Astrocyte (in vitro differentiated cells and primary cell): Measurements from ENCODE around the gene UBL4A. TPM values are rescaled to one million over a fixed set of nuclear protein-coding genes. Genes with fewer than 3 reads are reported as not detected.

Experiments
- DNase-seq: peaks from one replicate; pipeline ENCODE4 v3.0.0-alpha.2; 2010; ENCODE audit warnings: low read depth
- FAIRE-seq: peaks from 2 replicates; lab custom pipeline; 2011; peaks lifted over from hg19 to GRCh38; lab: Jason Lieb, UNC
- H2AFZ ChIP-seq: 2 replicates; pipeline ENCODE4 v1.6.0; 2012; ENCODE audit warnings: low read depth, low read length, inconsistent platforms
- H3K27ac ChIP-seq: 2 replicates; pipeline ENCODE4 v1.5.1; 2011; ENCODE audit warnings: low read depth, low read length, inconsistent platforms
- H3K27me3 ChIP-seq: 2 replicates; pipeline ENCODE4 v1.6.0; 2011; ENCODE audit warnings: low read length, inconsistent platforms; ENCODE audit not compliant: insufficient read depth
- H3K36me3 ChIP-seq: 2 replicates; pipeline ENCODE4 v1.5.1; 2011; ENCODE audit warnings: low read length, inconsistent platforms; ENCODE audit not compliant: insufficient read depth
- H3K4me1 ChIP-seq: 2 replicates; pipeline ENCODE4 v1.5.1; 2011; ENCODE audit warnings: low read length, inconsistent platforms; ENCODE audit not compliant: insufficient read depth
- H3K4me2 ChIP-seq: 2 replicates; pipeline ENCODE4 v1.6.0; 2012; ENCODE audit warnings: low read length, inconsistent platforms
- H3K4me3 ChIP-seq: 2 replicates; pipeline ENCODE4 v1.5.1; 2011; ENCODE audit warnings: low read depth, mild to moderate bottlenecking, low read length, inconsistent platforms; ENCODE audit not compliant: insufficient read depth
- H3K79me2 ChIP-seq: 2 replicates; pipeline ENCODE4 v1.6.0; 2012; ENCODE audit warnings: mild to moderate bottlenecking, low read length, inconsistent platforms; ENCODE audit not compliant: insufficient read depth
- H3K9ac ChIP-seq: 2 replicates; pipeline ENCODE4 v1.6.0; 2012; ENCODE audit warnings: mild to moderate bottlenecking, low read length, inconsistent platforms
- H3K9me3 ChIP-seq: 2 replicates; pipeline ENCODE4 v1.5.1; 2012; ENCODE audit warnings: low read depth, mild to moderate bottlenecking, low read length, inconsistent platforms; ENCODE audit not compliant: insufficient read depth
- H4K20me1 ChIP-seq: 2 replicates; pipeline ENCODE4 v1.6.0; 2012; ENCODE audit warnings: low read length, inconsistent platforms; ENCODE audit not compliant: insufficient read depth
- H3K27ac Mint-ChIP-seq: one replicate; pipeline ENCODE4 v1.8.0; 2021; ENCODE audit warnings: mild to moderate bottlenecking, mixed read lengths; ENCODE audit not compliant: unreplicated experiment
- H3K27me3 Mint-ChIP-seq: one replicate; pipeline ENCODE4 v1.8.0; 2021; ENCODE audit warnings: low read depth, mixed read lengths; ENCODE audit not compliant: unreplicated experiment
- H3K36me3 Mint-ChIP-seq: one replicate; pipeline ENCODE4 v1.8.0; 2021; ENCODE audit warnings: low read depth, mixed read lengths; ENCODE audit not compliant: unreplicated experiment
- H3K4me1 Mint-ChIP-seq: one replicate; pipeline ENCODE4 v1.8.0; 2021; ENCODE audit warnings: low read depth, mixed read lengths; ENCODE audit not compliant: unreplicated experiment
- H3K4me3 Mint-ChIP-seq: one replicate; pipeline ENCODE4 v1.8.0; 2021; ENCODE audit warnings: mild to moderate bottlenecking, moderate library complexity, mixed read lengths; ENCODE audit not compliant: unreplicated experiment
- H3K9me3 Mint-ChIP-seq: one replicate; pipeline ENCODE4 v1.8.0; 2021; ENCODE audit warnings: mild to moderate bottlenecking, mixed read lengths; ENCODE audit not compliant: unreplicated experiment
- EZH2 ChIP-seq: IDR thresholded peaks from 2 replicates; pipeline ENCODE4 v1.6.1; 2012; ENCODE audit warnings: mild to moderate bottlenecking, low read length, inconsistent platforms; ENCODE audit not compliant: insufficient read depth
- microRNA-seq: library from miRNA; unstranded; fragments of <30 nt; microRNA quantifications from one replicate; pipeline ENCODE4 v1.2.0, GENCODE V29; 2020
- total RNA-seq: library from RNA; stranded (reverse); gene quantifications from 2 replicates; pipeline ENCODE4 v1.2.1, GENCODE V29; 2021
- TF ChIP-seq, protein P1 (sequence below): IDR thresholded peaks from 2 replicates; pipeline ENCODE4 v1.5.1; 2011; ENCODE audit warnings: low read depth, mild to moderate bottlenecking, inconsistent platforms, low read length, moderate library complexity; ENCODE audit not compliant: insufficient read depth

Gene UBL4A
- total RNA-seq, 1 donor from 2014 or later: 25.8 TPM

DNA sequence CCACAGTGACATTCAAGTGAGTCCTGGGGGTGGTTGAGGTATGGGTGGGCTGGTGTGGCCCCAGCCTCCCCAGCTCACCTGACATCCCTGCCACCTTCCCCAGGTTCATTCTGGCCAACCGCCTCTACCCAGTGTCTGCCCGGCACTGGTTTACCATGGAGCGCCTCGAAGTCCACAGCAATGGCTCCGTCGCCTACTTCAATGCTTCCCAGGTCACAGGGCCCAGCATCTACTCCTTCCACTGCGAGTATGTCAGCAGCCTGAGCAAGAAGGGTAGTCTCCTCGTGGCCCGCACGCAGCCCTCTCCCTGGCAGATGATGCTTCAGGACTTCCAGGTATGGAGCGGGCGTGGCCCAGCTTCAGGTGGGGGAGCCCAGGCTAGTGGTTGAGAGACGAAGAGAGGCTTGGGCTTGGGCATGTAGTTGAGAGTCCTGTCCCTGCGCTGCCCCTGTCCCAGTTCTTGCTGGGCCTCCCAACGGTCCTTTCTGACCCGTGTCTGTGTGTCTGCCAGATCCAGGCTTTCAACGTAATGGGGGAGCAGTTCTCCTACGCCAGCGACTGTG is 51.2 kb downstream of the UBL4A start:
- Mint-ChIP-seq H3K27me3 (no peaks in the 10 kb centered on the region), H3K9me3 (no peaks in the 10 kb centered on the region), H3K36me3 (no peaks in the 10 kb centered on the region), H3K4me1 (peaks cover 7% of the 10 kb centered on the region), H3K27ac (no peak overlapping the region), H3K4me3 (peak overlapping the region; percentile 34)
- no peaks in the 10 kb centered on the region for H3K9me3 ChIP-seq
- no peak overlapping the region for H3K4me3 ChIP-seq
- H3K9ac ChIP-seq: no peak overlapping the region
- peaks cover 36% of the 10 kb centered on the region for H4K20me1 ChIP-seq
- H3K27me3 ChIP-seq: no peaks in the 10 kb centered on the region
- TF ChIP-seq, protein P1, sequence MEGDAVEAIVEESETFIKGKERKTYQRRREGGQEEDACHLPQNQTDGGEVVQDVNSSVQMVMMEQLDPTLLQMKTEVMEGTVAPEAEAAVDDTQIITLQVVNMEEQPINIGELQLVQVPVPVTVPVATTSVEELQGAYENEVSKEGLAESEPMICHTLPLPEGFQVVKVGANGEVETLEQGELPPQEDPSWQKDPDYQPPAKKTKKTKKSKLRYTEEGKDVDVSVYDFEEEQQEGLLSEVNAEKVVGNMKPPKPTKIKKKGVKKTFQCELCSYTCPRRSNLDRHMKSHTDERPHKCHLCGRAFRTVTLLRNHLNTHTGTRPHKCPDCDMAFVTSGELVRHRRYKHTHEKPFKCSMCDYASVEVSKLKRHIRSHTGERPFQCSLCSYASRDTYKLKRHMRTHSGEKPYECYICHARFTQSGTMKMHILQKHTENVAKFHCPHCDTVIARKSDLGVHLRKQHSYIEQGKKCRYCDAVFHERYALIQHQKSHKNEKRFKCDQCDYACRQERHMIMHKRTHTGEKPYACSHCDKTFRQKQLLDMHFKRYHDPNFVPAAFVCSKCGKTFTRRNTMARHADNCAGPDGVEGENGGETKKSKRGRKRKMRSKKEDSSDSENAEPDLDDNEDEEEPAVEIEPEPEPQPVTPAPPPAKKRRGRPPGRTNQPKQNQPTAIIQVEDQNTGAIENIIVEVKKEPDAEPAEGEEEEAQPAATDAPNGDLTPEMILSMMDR: no peak
- no peak for TF ChIP-seq EZH2
- H3K4me2 ChIP-seq: no peak overlapping the region
- H3K27ac ChIP-seq: no peak overlapping the region
- H2AFZ ChIP-seq: no peak overlapping the region
- FAIRE-seq (no peak), DNase-seq (no peak)
- H3K4me1 ChIP-seq: peaks cover 7% of the 10 kb centered on the region
- H3K79me2 ChIP-seq: peaks cover 47% of the 10 kb centered on the region
- H3K36me3 ChIP-seq: peaks cover under 1% of the 10 kb centered on the region

DNA sequence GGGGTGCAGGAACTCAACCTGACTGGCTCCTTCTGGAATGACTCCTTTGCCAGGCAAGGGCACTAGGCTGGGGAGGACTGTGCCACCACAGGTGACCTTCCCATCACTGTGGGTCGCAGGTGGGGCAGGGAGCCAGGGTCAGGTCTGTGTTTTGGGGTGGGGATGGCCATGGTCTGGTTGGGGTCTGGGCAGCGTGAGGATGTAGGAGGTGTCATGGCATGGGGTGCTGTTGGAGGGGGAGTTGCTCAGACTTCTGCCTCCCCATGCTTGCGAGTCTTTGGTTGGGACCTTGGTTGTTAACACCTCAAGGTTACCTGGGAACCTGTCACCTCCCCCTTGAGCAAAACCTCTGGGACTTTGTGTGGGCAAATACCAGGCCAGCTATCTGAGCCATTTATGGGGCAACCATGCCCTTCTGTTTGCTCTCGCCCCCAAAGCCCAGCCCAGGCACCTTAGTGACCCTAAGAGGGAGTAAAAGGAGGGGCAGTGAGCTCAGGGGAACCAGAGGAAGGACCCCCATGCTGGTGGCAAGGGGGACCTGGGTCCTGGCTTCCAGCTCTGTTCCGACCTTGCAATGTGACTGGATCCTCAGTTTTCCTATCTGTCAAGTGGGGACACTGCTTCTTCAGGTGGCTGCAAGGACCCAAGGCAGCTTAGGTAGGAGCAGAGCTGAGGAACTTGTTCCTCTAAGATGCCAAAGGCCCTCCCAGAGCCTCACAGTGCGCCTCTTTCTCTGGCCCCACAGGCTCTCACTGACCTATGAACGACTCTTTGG is 51.8 kb downstream of the UBL4A start:
- Histone ChIP-seq H3K4me3 (no peak overlapping the region), H3K9me3 (no peaks in the 10 kb centered on the region), H3K27me3 (no peaks in the 10 kb centered on the region), H2AFZ (no peak overlapping the region), H3K4me2 (no peak overlapping the region), H3K36me3 (no peaks in the 10 kb centered on the region), H3K27ac (no peak overlapping the region), H3K9ac (no peak overlapping the region), H3K4me1 (peaks cover 7% of the 10 kb centered on the region), H3K79me2 (peaks cover 46% of the 10 kb centered on the region), H4K20me1 (peaks cover 34% of the 10 kb centered on the region)
- Mint-ChIP-seq H3K4me1 (peaks cover 10% of the 10 kb centered on the region), H3K36me3 (no peaks in the 10 kb centered on the region), H3K4me3 (no peak overlapping the region), H3K27ac (no peak overlapping the region), H3K27me3 (no peaks in the 10 kb centered on the region), H3K9me3 (no peaks in the 10 kb centered on the region)
- FAIRE-seq (no peak), DNase-seq (no peak)
- TF ChIP-seq EZH2: no peak
- TF ChIP-seq, protein P1: no peak

Small RNA genes lying within 50 kb of the gene (microRNA-seq; reads per million reads assigned to microRNA genes)
- 6.8 reads per million, percentile 28 among the genes with 10 or more reads in this experiment for gene MIR6858

Other genes with a start within 250 kb of the UBL4A start
- gene OPN1MW3, start 229.0 kb downstream of the UBL4A start, total RNA-seq: not detected in 2 replicates
- not detected in 2 replicates for gene TEX28, start 191.5 kb downstream of the UBL4A start, total RNA-seq
- not detected in 2 replicates for gene TKTL1, start 190.8 kb downstream of the UBL4A start, total RNA-seq
- gene FLNA, start 112.0 kb downstream of the UBL4A start, total RNA-seq: 2,809 and 2,978 TPM in 2 replicates
- gene EMD, start 107.3 kb downstream of the UBL4A start, total RNA-seq: 75.6 and 75.7 TPM in 2 replicates
- gene RPL10, start 88.2 kb downstream of the UBL4A start, total RNA-seq: 1,848 and 1,967 TPM in 2 replicates
- 35.1 and 39.1 TPM in 2 replicates for gene DNASE1L1, start 77.4 kb downstream of the UBL4A start, total RNA-seq
- gene TAFAZZIN, start 75.1 kb downstream of the UBL4A start, total RNA-seq: 16.6 and 20.7 TPM in 2 replicates
- gene ATP6AP1, start 57.9 kb downstream of the UBL4A start, total RNA-seq: 153 and 175 TPM in 2 replicates
- gene GDI1, start 49.5 kb downstream of the UBL4A start, total RNA-seq: 137 and 143 TPM in 2 replicates
- gene FAM50A, start 42.5 kb downstream of the UBL4A start, total RNA-seq: 88.0 and 100.0 TPM in 2 replicates
- gene PLXNA3, start 28.3 kb downstream of the UBL4A start, total RNA-seq: 117 and 149 TPM in 2 replicates
- 20.0 and 20.1 TPM in 2 replicates for gene LAGE3, start 7.3 kb downstream of the UBL4A start, total RNA-seq
- gene SLC10A3, start 4.0 kb upstream of the UBL4A start, total RNA-seq: 24.4 and 27.3 TPM in 2 replicates
- 20.9 and 26.1 TPM in 2 replicates for gene FAM3A, start 29.6 kb upstream of the UBL4A start, total RNA-seq
- gene G6PD, start 60.2 kb upstream of the UBL4A start, total RNA-seq: 54.1 and 62.8 TPM in 2 replicates
- 21.4 and 22.3 TPM in 2 replicates for gene IKBKG, start 61.0 kb upstream of the UBL4A start, total RNA-seq
- not detected in 2 replicates for gene CTAG1A, start 98.5 kb upstream of the UBL4A start, total RNA-seq
- not detected in 2 replicates for gene CTAG1B, start 132.7 kb upstream of the UBL4A start, total RNA-seq
- gene CTAG2, start 167.0 kb upstream of the UBL4A start, total RNA-seq: not detected in 2 replicates